SH-SY5Y (cell line): Measurements from ENCODE around the gene NUDT12.

Source experiments
- GATA2 ChIP-seq: IDR thresholded peaks from 2 replicates; pipeline ENCODE4 v1.6.1; 2011; ENCODE audit warnings: mild to moderate bottlenecking, low read depth, low read length
- GATA3 ChIP-seq: IDR thresholded peaks from 2 replicates; pipeline ENCODE4 v1.6.1; 2011; ENCODE audit warnings: low read depth, mild to moderate bottlenecking, low read length, moderate library complexity

DNA sequence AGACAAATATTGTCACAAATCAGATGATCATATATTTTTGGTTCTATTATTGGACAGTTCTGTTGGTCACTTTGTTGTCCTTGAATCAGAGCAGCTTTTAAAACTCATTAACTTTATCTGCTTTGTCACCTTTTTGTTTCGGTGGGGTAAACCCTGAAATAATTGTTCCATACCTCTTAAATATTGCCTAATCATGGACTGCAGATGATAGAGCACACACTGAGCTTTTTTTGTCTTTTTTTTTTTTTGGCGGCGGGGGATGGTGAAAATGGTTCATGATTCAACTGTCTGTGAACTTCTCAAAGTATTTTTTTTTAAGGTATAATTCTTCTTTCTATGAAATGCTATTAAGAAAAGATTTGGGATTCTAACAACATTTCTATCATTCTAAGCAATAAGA, 1.8 kb downstream of the NUDT12 start:
- TF ChIP-seq GATA2 = no peak
- no peak for TF ChIP-seq GATA3
